Measurements from ENCODE around the gene SLC22A25. TPM values are rescaled to one million over a fixed set of nuclear protein-coding genes. Genes with fewer than 3 reads are reported as not detected.
"Not testable (repeated sequence)": the region's sequence is repeated elsewhere in the genome, so short reads cannot be mapped to it uniquely, and the experiment has no call there.

The SLC22A25 gene
- polyA plus RNA-seq (ENCODE audit: insufficient read length in 12 of 12) = under 1 TPM in 2 of 12 donors, not detected in 10; 0.11 to 0.27 TPM
- long read RNA-seq, donor 1 = 0 reads
- long read RNA-seq, donor 2 = 0 reads
- long read RNA-seq, donor 3 = 0 reads
- long read RNA-seq, donor 4 = 0 reads
- long read RNA-seq, donor 5 = 0 reads
- long read RNA-seq, donor 6 = 0 reads
- long read RNA-seq, donor 7 = 0 reads
- long read RNA-seq, donor 8 = 0 reads
- long read RNA-seq, donor 9 = 0 reads
- long read RNA-seq, donor 10 = 0 reads
- long read RNA-seq, donor 11 = 0 reads

- no peak for DNase-seq
Observed at GRCh38 chr11:63243533-63243932, at the start of gene SLC22A25. Gene SLC22A25 (minus strand): TSS chr11:63243599. CDS start chr11:63229652, 13,947 bp downstream.

GRCh38 chr11:63290285-63290684 is 46.9 kb upstream of the SLC22A25 start:
- no peak for DNase-seq

- DNase-seq = no peak
Observed at GRCh38 chr11:63289658-63290057, 46.3 kb upstream of the SLC22A25 start.

- no peak for DNase-seq
Observed at GRCh38 chr11:63282579-63282978, 39.2 kb upstream of the SLC22A25 start.

GRCh38 chr11:63280920-63281319 is 37.5 kb upstream of the SLC22A25 start:
- DNase-seq = no peak

GRCh38 chr11:63277345-63277943 is 34.0 kb upstream of the SLC22A25 start:
- DNase-seq = no peak

- no peak for DNase-seq
Observed at GRCh38 chr11:63274776-63275175, 31.4 kb upstream of the SLC22A25 start.

GRCh38 chr11:63273685-63274084 is 30.3 kb upstream of the SLC22A25 start:
- DNase-seq = no peak

- DNase-seq = no peak
Observed at GRCh38 chr11:63262547-63262946, 19.1 kb upstream of the SLC22A25 start.

GRCh38 chr11:63251312-63251711 is 7.9 kb upstream of the SLC22A25 start:
- DNase-seq = no peak

- no peak for DNase-seq
Observed at GRCh38 chr11:63250162-63251050, 7.0 kb upstream of the SLC22A25 start.

- no peak for DNase-seq
Observed at GRCh38 chr11:63248966-63249365, 5.6 kb upstream of the SLC22A25 start.

GRCh38 chr11:63247237-63248002 is 4.0 kb upstream of the SLC22A25 start:
- DNase-seq = not testable (repeated sequence)

- DNase-seq = no peak
Observed at GRCh38 chr11:63246045-63246444, 2.6 kb upstream of the SLC22A25 start.

- no peak for DNase-seq
Observed at GRCh38 chr11:63244862-63245261, 1.5 kb upstream of the SLC22A25 start.

GRCh38 chr11:63242089-63242781 is 1.2 kb downstream of the SLC22A25 start:
- no peak for DNase-seq

GRCh38 chr11:63240791-63241379 is 2.5 kb downstream of the SLC22A25 start:
- no peak for DNase-seq

GRCh38 chr11:63240098-63240497 is 3.3 kb downstream of the SLC22A25 start:
- DNase-seq = no peak

GRCh38 chr11:63239254-63239653 is 4.1 kb downstream of the SLC22A25 start:
- no peak for DNase-seq

GRCh38 chr11:63237413-63237812 is 6.0 kb downstream of the SLC22A25 start:
- no peak for DNase-seq
